Activated CD4-positive, alpha-beta T cell treated with anti-CD3 and anti-CD28 coated beads for 1 hour (primary cell): ENCODE data around the gene PHF21A.

Source experiments
- DNase-seq: peaks from one replicate; pipeline ENCODE4 v3.0.0-alpha.2; 2020

The PHF21A gene

GRCh38 chr11:46072172-46072964, 48.9 kb downstream of the PHF21A start:
- DNase-seq: no peak

GRCh38 chr11:46071091-46071490, 50.2 kb downstream of the PHF21A start:
- DNase-seq: no peak

GRCh38 chr11:46069595-46069994, 51.7 kb downstream of the PHF21A start:
- no peak for DNase-seq

- no peak for DNase-seq
These were observed 54.9 kb downstream of the PHF21A start for GRCh38 chr11:46066335-46066734.

GRCh38 chr11:46065681-46066080, 55.6 kb downstream of the PHF21A start:
- DNase-seq: no peak

GRCh38 chr11:46064221-46064620, 57.0 kb downstream of the PHF21A start:
- no peak for DNase-seq

GRCh38 chr11:46063138-46063537, 58.1 kb downstream of the PHF21A start:
- no peak for DNase-seq

- no peak for DNase-seq
These were observed 61.2 kb downstream of the PHF21A start for GRCh38 chr11:46060013-46060412.

GRCh38 chr11:46057489-46057888, 63.8 kb downstream of the PHF21A start:
- DNase-seq: no peak

GRCh38 chr11:46055371-46055770, 65.9 kb downstream of the PHF21A start:
- no peak for DNase-seq

GRCh38 chr11:46051102-46051501, 70.2 kb downstream of the PHF21A start:
- no peak for DNase-seq

GRCh38 chr11:46050662-46051061, 70.6 kb downstream of the PHF21A start:
- DNase-seq: no peak

GRCh38 chr11:46050003-46050461, 71.2 kb downstream of the PHF21A start:
- DNase-seq: no peak

GRCh38 chr11:46049325-46049897, 71.8 kb downstream of the PHF21A start:
- DNase-seq: no peak

- DNase-seq: no peak
These were observed 73.1 kb downstream of the PHF21A start for GRCh38 chr11:46048198-46048597.

GRCh38 chr11:46047520-46047919, 73.7 kb downstream of the PHF21A start:
- no peak for DNase-seq

GRCh38 chr11:46045811-46046210, 75.4 kb downstream of the PHF21A start:
- no peak for DNase-seq

- DNase-seq: no peak
These were observed 76.7 kb downstream of the PHF21A start for GRCh38 chr11:46044601-46045000.

GRCh38 chr11:46039990-46040389, 81.3 kb downstream of the PHF21A start:
- no peak for DNase-seq

GRCh38 chr11:46038529-46038928, 82.7 kb downstream of the PHF21A start:
- no peak for DNase-seq

GRCh38 chr11:46036969-46037368, 84.3 kb downstream of the PHF21A start:
- no peak for DNase-seq

- no peak for DNase-seq
These were observed 85.2 kb downstream of the PHF21A start for GRCh38 chr11:46036009-46036408.

- DNase-seq: no peak
These were observed 87.2 kb downstream of the PHF21A start for GRCh38 chr11:46034041-46034440.

- no peak for DNase-seq
These were observed 94.5 kb downstream of the PHF21A start for GRCh38 chr11:46026606-46027293.
